COR-L47 (cell line): ENCODE results near the gene COL4A3.
"Not testable (repeated sequence)": the region's sequence is repeated elsewhere in the genome, so short reads cannot be mapped to it uniquely, and the experiment has no call there.

Experiments
- DNase-seq: peaks from one replicate; lab custom pipeline; 2025; lab: John Stamatoyannopoulos, UW

COL4A3 gene

GRCh38 chr2:227206406-227206805, 42.0 kb downstream of the COL4A3 start:
- no peak for DNase-seq

- DNase-seq = no peak
Measured at GRCh38 chr2:227207573-227207972, 43.1 kb downstream of the COL4A3 start.

GRCh38 chr2:227214622-227215041, 50.2 kb downstream of the COL4A3 start:
- DNase-seq = no peak

- no peak for DNase-seq
Measured at GRCh38 chr2:227219312-227220105, 55.1 kb downstream of the COL4A3 start.

GRCh38 chr2:227221120-227221519, 56.7 kb downstream of the COL4A3 start:
- no peak for DNase-seq

GRCh38 chr2:227222292-227222691, 57.9 kb downstream of the COL4A3 start:
- DNase-seq = no peak

- not testable (repeated sequence) for DNase-seq
Measured at GRCh38 chr2:227225641-227226040, 61.2 kb downstream of the COL4A3 start.

GRCh38 chr2:227228061-227228667, 63.7 kb downstream of the COL4A3 start:
- DNase-seq = peak; percentile 95

- DNase-seq = no peak
Measured at GRCh38 chr2:227230151-227230550, 65.7 kb downstream of the COL4A3 start.

- no peak for DNase-seq
Measured at GRCh38 chr2:227234429-227234828, 70.0 kb downstream of the COL4A3 start.

GRCh38 chr2:227237786-227238185, 73.4 kb downstream of the COL4A3 start:
- DNase-seq = no peak

GRCh38 chr2:227238238-227239237, 74.1 kb downstream of the COL4A3 start:
- DNase-seq = peak; percentile 22

- DNase-seq = no peak
Measured at GRCh38 chr2:227241005-227241404, 76.6 kb downstream of the COL4A3 start.

- DNase-seq = no peak
Measured at GRCh38 chr2:227248876-227249275, 84.5 kb downstream of the COL4A3 start.

GRCh38 chr2:227252831-227253230, 88.4 kb downstream of the COL4A3 start:
- no peak for DNase-seq

- DNase-seq = no peak
Measured at GRCh38 chr2:227256605-227257004, 92.2 kb downstream of the COL4A3 start.

GRCh38 chr2:227257820-227258219, 93.4 kb downstream of the COL4A3 start:
- no peak for DNase-seq

- DNase-seq = no peak
Measured at GRCh38 chr2:227260041-227260440, 95.6 kb downstream of the COL4A3 start.

GRCh38 chr2:227267410-227268115, 103.1 kb downstream of the COL4A3 start:
- DNase-seq = no peak

GRCh38 chr2:227280895-227281294, 116.5 kb downstream of the COL4A3 start:
- DNase-seq = no peak

- no peak for DNase-seq
Measured at GRCh38 chr2:227285741-227286236, 121.4 kb downstream of the COL4A3 start.
